C4-2B (cell line): ENCODE data around the gene ANKRD55.

Experiments used
- CTCF ChIP-seq: fragments of 450-650 bp; conservative IDR thresholded peaks from 2 replicates; pipeline ENCODE4 v1.5.1; 2017; ENCODE audit warnings: mild to moderate bottlenecking
- ZFX ChIP-seq: fragments of 450-650 bp; IDR thresholded peaks from 2 replicates; pipeline ENCODE4 v1.6.1; 2017

- no peak for TF ChIP-seq CTCF
- TF ChIP-seq ZFX = no peak
These were observed 46.8 kb upstream of the ANKRD55 start for GRCh38 chr5:56279979-56280378.
